NCI-H345 treated with DMSO at 0.1 percent for 48 hours (cell line): ENCODE measurements around the gene NEMF.
"Not testable (repeated sequence)": the region's sequence is repeated elsewhere in the genome, so short reads cannot be mapped to it uniquely, and the experiment has no call there.

ENCODE experiments used
- DNase-seq: peaks from one replicate; lab custom pipeline; 2025; ENCODE audit not compliant: unreplicated experiment; lab: John Stamatoyannopoulos, UW

NEMF gene

DNA sequence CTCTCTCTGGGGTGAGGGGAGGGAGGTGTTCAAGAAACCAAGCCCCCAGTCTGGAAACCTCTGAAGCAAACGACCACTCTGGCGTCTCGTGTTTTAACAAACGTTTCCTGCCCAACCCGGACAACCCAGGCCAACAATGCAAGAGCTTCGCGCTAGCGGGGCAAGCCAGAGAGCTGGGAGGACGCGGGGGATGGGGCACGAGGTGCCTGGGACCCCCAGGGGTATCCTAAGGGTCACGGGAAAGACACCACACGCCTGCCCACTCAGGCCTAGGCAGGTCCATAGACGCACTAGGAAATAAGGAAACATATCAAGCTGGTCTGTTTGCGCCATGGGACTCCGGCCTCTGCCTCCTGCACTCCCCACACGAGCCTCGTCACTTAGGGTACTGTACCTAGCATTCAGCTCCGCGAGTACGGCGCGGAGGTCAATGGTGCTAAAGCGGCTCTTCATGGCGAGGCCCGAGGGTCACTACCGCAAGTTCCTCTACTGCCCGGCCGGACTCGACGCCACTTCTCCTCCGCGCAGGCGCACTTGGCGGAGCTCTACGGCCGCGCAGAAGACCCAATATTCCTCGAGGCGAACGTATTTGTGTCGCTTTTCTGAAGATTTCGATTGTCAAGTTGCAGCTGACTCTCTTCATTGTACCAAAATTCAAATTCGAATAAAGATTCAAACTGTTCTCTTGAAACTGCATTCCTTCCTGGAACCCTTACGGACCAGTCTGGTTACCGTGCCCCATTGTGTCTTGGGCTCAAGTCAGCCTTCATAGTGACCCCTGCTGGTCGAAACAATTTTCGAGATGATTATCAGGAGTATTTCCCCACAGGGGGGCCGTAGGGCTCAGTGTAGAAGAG lies at the start of gene NEMF:
Gene NEMF (minus strand): TSS at position 488 of the 857 bp plus-strand sequence. CDS start 35 bp downstream, at position 453.
- peak; percentile 97 for DNase-seq

DNA sequence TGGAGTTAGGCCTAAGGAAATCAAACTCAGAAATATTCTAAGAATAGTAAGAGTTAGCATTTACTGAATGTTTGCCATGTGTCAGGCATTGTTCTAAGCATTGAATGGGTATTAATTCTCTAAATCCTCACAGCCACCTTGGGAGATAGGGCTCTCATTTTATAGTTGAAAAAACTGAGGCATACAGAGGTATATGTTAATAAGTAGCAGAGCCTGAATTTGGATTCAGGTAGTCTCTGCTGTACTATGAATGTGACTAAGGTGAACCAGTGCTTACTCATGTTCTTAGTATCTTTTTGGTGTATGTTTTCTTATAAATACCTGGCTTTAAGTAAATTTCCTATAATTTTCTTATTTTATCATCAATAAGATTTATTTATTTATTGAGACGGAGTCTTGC lies 48.4 kb upstream of the NEMF start:
- no peak for DNase-seq

- no peak for DNase-seq
Observed at GRCh38 chr14:49898485-49898884, 45.9 kb upstream of the NEMF start.

GRCh38 chr14:49897965-49898364 lies 45.4 kb upstream of the NEMF start:
- no peak for DNase-seq

GRCh38 chr14:49897414-49897813 lies 44.8 kb upstream of the NEMF start:
- DNase-seq = no peak

- DNase-seq = no peak
Observed at GRCh38 chr14:49896966-49897365, 44.4 kb upstream of the NEMF start.

DNA sequence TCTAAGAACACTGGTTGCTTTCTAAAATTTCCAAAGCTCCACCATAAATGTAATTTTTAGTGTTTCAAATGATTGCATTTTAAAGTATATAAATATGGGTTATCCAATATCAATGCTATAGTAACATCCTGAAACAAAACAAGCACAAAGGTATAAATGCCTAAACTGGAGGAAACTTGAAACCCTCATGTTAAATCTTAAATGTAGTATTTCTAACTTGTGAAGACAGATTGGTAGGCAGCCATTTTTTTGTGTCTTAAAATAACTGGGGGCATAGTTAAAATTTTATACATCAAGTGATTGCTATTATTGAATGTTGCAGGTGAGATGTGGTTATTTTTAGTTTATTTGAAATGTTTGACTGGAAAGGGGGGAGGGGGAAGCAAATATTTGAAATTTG lies 43.7 kb upstream of the NEMF start:
- not testable (repeated sequence) for DNase-seq

GRCh38 chr14:49895480-49895879 lies 42.9 kb upstream of the NEMF start:
- no peak for DNase-seq

DNA sequence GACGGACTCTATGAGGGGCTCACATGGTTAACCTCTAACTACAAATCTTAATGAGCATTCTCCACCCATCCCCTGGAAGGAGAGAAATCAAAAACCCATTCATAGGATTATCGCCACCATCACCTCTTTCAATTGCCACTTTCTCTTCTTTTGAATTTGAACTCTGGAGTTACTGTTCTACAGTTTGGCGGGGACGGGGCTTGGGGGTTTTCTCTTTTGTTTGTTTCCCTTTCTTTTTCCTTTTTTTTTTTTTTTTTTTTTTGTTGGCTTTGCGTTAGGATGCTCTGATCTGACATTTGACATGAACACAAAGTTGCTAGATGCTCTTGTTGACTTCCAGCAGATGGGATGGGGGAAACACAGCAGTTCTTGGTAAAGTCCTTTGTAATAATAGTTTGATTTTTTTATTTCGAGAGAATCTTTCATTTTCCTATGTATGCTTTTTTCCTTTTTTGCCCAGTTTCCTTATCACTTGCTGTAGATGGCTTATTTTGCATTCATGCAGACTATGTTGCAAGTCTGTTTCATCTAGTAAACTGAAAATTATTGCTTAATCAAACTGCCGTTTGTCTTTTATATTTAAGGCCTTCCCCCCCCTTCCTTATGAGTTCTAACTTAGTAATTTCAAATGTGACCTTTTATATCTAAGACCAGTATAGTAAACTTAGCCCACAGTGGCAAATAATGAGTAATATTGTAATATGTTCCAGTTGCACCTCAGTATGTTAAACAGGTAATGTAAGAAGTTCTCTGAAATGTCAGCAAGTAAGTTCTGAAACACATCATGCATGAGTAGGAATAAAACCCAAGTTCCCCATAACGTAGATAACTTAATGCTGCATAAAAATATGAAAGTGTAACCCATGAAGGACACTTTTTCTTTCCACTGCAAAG lies 41.9 kb upstream of the NEMF start:
- DNase-seq = not testable (repeated sequence)

- DNase-seq = no peak
Observed at GRCh38 chr14:49893309-49894213, 41.0 kb upstream of the NEMF start.

DNA sequence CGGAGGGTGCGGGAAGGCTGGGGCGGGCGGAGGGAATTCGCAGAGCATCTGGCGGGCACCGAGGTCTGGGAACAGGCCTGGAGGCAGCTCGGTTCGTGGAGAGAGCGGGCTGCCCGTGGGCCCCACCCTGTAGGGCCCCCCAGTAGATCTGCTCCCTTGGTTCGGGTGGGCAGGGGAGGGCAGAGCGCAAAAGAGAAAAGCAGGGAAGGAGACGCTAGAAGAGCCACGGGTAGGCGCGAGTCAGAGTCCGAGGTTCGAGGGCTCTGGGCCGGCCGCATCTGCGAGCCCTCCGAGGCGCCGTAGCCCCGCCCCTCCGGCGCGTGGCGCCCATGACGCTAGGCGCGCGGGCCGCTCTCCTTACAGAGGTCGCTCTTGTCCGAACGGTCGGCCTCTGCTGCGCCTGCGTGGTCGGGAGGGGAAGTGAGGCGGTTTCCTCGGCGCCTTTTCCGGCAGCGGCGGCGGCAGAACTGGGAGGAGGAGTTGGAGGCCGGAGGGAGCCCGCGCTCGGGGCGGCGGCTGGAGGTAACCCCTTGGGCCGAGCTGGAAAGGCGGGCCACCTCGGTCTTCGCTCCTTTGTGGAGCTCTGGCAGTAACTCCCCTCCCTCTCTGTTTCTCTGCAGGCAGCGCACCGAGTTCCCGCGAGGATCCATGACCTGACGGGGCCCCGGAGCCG lies 40.2 kb upstream of the NEMF start, which contains the start of gene ARF6:
Gene ARF6 (plus strand): TSS at position 447 of the 673 bp plus-strand sequence. CDS start 655 bp downstream, outside the sequence.
- DNase-seq = peak; percentile 91

DNA sequence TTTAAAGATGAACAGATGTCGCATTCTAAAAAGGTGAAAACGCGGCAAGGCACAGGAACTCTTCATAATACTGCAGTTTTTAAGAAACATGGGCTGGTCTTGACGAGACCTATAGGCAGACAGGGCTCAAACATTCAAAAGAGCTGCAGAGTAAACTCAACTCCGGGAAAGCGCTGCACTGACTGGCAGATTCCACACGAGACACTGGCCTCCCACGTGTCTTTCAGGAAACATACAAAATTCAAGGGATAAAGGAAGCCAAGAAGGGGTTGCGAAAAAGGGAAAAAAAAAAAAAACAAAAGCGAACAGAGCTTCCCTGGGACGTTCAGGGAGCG lies 39.7 kb upstream of the NEMF start:
- peak; percentile 64 for DNase-seq

- DNase-seq = no peak
Observed at GRCh38 chr14:49888293-49888692, 35.7 kb upstream of the NEMF start.

DNA sequence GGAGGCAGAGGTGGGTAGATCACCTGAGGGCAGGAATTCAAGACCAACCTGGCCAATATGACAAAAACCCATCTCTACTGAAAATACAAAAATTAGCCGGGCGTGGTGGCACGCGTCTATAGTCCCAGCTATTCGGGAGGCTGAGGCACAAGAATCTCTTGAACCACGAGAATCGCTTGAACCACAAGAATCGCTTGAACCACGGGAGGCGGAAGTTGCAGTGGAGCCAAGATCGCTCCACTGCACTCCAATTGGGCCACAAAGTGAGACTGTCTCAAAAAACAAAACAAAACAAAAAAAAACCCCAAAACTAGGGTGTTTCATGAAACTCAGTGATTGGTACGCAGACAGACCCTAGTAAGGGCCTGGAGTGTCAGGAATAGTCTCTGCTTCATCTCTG lies 33.9 kb upstream of the NEMF start:
- DNase-seq = no peak

DNA sequence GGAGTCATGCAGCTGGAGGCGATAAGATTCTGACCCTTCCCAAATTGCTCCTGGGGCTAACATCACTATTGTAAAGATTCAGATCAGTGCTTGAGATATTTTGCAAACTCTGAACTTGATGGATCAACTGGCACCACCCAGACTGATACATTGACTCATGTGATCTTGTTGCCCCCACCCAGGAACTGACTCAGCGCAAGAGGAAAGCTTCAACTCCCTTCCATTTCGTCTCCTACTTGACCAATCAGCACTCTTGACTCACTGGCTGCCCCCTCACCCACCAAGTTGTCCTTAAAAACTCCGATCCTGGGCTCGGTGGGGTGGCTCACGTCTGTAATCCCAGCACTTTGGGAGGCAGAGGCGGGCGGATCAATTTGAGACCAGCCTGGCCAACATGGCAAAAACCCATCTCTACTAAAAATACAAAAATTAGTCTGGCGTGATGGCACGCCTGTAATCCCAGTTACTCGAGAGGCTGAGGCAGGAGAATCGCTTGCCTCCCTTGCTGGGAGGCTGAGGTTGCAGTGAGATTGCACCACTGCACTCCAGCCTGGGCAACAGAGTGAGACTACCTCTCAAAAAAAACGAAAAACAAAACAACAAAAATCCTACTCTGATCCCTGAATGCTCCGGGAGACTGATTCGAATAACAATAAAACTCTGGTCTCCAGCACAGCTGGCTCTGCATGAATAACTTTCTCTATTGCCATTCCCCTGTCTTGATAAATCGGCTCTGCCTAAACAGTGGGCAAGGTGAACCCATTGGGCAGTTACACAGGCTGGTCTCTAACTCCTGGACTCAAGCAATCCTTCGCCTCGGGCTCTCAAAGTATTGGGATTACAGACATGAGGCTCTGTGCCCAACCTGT lies 30.5 kb upstream of the NEMF start:
- no peak for DNase-seq

DNA sequence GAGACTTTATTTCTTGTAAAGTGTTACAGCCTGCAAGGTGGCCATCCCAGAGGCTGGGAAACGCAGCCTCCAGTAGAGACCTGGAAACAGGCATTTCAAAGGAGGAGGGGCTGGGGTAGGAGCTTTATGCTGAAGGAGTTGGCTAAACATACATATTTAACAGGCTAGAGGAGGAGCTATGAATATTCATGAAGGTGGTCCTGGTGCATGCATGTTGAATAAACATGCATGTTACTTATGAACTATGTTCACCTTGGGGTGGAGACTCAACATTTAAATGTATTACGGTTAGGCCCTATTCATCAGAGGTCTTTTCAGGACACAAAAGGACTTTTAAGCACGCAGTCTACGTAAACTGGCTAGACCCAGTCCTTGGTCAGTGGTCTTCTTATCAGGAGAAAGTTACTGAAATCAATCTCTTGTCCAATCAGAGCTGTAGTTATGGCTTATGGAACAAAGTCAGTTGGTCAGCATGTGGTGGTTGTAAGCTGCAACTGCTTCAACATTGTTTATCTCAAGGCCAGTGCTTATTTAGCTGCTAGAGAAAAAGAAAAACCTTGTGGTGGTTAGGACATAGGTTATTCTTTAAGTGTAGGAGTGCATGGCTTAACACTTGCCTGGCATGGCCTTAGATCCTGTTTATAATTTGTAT lies 28.9 kb upstream of the NEMF start:
- DNase-seq = no peak

GRCh38 chr14:49880267-49881064 lies 27.9 kb upstream of the NEMF start:
- DNase-seq = no peak

GRCh38 chr14:49879646-49880204 lies 27.1 kb upstream of the NEMF start:
- DNase-seq = peak; percentile 20
